A549 (cell line): ENCODE data around the gene GAN.

Experiments used
- CEBPB ChIP-seq, 2 experiments: fragments of >200 bp in 1 of 2; sonication (Bioruptor Twin) in 1 of 2; formaldehyde crosslinking in 1 of 2; IDR thresholded peaks; 2 replicates each; pipeline ENCODE4 v1.6.1; 2012 to 2016
- TF ChIP-seq, protein P1 (sequence below): fragments of >200 bp; sonication (Bioruptor Twin); formaldehyde crosslinking; IDR thresholded peaks from 3 replicates; pipeline ENCODE4 v1.5.1; 2016
- TF ChIP-seq, protein P2 (sequence below): fragments of >200 bp; sonication (Bioruptor Twin); formaldehyde crosslinking; IDR thresholded peaks from 3 replicates; pipeline ENCODE4 v1.6.1; 2016

DNA sequence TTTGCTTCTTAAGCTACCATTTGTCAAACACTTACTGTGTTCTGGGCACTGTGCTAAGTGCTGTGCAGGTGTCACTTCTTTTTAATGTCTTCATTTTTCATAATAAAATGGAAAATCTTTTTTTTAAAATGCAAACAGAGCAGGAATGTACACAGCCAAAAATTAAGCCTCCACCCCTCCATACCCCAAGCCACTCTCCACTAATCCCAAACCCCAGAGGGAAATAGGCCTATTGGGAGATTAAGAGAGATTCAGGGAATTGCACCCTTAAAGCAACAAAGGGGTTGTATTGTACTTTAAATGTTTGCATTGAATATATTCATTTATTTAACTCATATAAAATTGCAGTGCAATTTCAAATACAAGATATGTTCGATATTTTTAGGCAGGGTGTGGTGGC is 28.6 kb upstream of the GAN start:
- TF ChIP-seq, protein P1, sequence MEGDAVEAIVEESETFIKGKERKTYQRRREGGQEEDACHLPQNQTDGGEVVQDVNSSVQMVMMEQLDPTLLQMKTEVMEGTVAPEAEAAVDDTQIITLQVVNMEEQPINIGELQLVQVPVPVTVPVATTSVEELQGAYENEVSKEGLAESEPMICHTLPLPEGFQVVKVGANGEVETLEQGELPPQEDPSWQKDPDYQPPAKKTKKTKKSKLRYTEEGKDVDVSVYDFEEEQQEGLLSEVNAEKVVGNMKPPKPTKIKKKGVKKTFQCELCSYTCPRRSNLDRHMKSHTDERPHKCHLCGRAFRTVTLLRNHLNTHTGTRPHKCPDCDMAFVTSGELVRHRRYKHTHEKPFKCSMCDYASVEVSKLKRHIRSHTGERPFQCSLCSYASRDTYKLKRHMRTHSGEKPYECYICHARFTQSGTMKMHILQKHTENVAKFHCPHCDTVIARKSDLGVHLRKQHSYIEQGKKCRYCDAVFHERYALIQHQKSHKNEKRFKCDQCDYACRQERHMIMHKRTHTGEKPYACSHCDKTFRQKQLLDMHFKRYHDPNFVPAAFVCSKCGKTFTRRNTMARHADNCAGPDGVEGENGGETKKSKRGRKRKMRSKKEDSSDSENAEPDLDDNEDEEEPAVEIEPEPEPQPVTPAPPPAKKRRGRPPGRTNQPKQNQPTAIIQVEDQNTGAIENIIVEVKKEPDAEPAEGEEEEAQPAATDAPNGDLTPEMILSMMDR, result no peak
- no peak for TF ChIP-seq CEBPB (IDR thresholded peaks at IDR 0.05)
- TF ChIP-seq, protein P2, sequence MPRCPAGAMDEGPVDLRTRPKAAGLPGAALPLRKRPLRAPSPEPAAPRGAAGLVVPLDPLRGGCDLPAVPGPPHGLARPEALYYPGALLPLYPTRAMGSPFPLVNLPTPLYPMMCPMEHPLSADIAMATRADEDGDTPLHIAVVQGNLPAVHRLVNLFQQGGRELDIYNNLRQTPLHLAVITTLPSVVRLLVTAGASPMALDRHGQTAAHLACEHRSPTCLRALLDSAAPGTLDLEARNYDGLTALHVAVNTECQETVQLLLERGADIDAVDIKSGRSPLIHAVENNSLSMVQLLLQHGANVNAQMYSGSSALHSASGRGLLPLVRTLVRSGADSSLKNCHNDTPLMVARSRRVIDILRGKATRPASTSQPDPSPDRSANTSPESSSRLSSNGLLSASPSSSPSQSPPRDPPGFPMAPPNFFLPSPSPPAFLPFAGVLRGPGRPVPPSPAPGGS, result no peak
